Chondrocyte (in vitro differentiated cells): Measurements from ENCODE around the gene SEMA5A. TPM values are rescaled to one million over a fixed set of nuclear protein-coding genes. Genes with fewer than 3 reads are reported as not detected.

Source experiments
- DNase-seq: peaks from one replicate; pipeline ENCODE4 v3.0.0; 2021; ENCODE audit warnings: mixed read lengths, low spot score
- H3K27ac Mint-ChIP-seq: one replicate; pipeline ENCODE4 v1.8.0; 2021; ENCODE audit warnings: mild to moderate bottlenecking, moderate library complexity, mixed read lengths; ENCODE audit not compliant: unreplicated experiment
- H3K27me3 Mint-ChIP-seq: 2 replicates; pipeline ENCODE4 v1.8.0; 2021; ENCODE audit warnings: low read depth, mixed read lengths
- H3K36me3 Mint-ChIP-seq: 2 replicates; pipeline ENCODE4 v1.8.0; 2021; ENCODE audit warnings: low read depth, mixed read lengths
- H3K4me1 Mint-ChIP-seq: 2 replicates; pipeline ENCODE4 v1.8.0; 2021; ENCODE audit warnings: low read depth, mild to moderate bottlenecking, mixed read lengths
- H3K4me3 Mint-ChIP-seq: one replicate; pipeline ENCODE4 v1.8.0; 2021; ENCODE audit warnings: mild to moderate bottlenecking, moderate library complexity, mixed read lengths; ENCODE audit not compliant: unreplicated experiment
- H3K9me3 Mint-ChIP-seq: 2 replicates; pipeline ENCODE4 v1.8.0; 2021; ENCODE audit warnings: low read depth, mixed read lengths
- total RNA-seq: library from RNA; stranded (reverse); gene quantifications from 3 replicates; pipeline ENCODE4 v1.2.1, GENCODE V29; 2021
- TF ChIP-seq, protein P1 (sequence below): fragments of 200-600 bp; sonication (generic); IDR thresholded peaks from 2 replicates; pipeline ENCODE4 v1.5.0; 2021; ENCODE audit warnings: antibody characterized with exemption, mild to moderate bottlenecking, moderate library complexity

SEMA5A gene
- total RNA-seq, 1 donor from 2014 or later = 249 TPM

DNA sequence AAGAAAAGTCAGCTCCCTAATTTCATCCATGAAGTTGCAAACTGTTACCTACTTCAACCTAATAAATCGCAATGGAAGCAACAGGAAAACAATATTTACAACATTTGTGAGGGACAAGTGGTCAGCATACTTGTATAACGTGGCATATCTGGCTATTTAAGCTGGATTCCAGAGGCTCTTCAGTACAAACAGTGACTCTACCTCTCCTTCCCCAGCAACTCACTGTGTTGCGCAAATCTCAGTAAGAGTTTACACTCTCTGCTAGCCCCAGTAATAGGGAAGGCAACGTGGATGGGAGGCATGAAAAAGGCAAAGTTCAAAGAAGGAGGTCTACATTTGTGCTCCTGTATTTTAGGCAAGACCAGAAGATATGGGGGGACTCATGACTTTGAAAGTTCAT is 18.9 kb upstream of the SEMA5A start:
- TF ChIP-seq, protein P1, sequence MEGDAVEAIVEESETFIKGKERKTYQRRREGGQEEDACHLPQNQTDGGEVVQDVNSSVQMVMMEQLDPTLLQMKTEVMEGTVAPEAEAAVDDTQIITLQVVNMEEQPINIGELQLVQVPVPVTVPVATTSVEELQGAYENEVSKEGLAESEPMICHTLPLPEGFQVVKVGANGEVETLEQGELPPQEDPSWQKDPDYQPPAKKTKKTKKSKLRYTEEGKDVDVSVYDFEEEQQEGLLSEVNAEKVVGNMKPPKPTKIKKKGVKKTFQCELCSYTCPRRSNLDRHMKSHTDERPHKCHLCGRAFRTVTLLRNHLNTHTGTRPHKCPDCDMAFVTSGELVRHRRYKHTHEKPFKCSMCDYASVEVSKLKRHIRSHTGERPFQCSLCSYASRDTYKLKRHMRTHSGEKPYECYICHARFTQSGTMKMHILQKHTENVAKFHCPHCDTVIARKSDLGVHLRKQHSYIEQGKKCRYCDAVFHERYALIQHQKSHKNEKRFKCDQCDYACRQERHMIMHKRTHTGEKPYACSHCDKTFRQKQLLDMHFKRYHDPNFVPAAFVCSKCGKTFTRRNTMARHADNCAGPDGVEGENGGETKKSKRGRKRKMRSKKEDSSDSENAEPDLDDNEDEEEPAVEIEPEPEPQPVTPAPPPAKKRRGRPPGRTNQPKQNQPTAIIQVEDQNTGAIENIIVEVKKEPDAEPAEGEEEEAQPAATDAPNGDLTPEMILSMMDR = no peak
- Mint-ChIP-seq H3K27me3 (no peaks in the 10 kb centered on the region), H3K9me3 (peaks cover 6% of the 10 kb centered on the region), H3K4me1 (peaks cover 16% of the 10 kb centered on the region), H3K4me3 (no peak overlapping the region), H3K27ac (no peak overlapping the region), H3K36me3 (no peaks in the 10 kb centered on the region)
- no peak for DNase-seq

GRCh38 chr5:9562141-9562540 is 16.3 kb upstream of the SEMA5A start:
- Mint-ChIP-seq H3K4me1 (peaks cover 28% of the 10 kb centered on the region), H3K4me3 (no peak overlapping the region), H3K36me3 (no peaks in the 10 kb centered on the region), H3K27ac (peak overlapping the region; percentile 68), H3K9me3 (peaks cover 6% of the 10 kb centered on the region), H3K27me3 (no peaks in the 10 kb centered on the region)
- no peak for DNase-seq
- TF ChIP-seq, protein P1 = no peak

- Mint-ChIP-seq H3K27ac (no peak overlapping the region), H3K27me3 (no peaks in the 10 kb centered on the region), H3K36me3 (no peaks in the 10 kb centered on the region), H3K4me3 (no peak overlapping the region), H3K4me1 (peaks cover 28% of the 10 kb centered on the region), H3K9me3 (peaks cover 6% of the 10 kb centered on the region)
- TF ChIP-seq, protein P1 = no peak
- DNase-seq = no peak
Measured at GRCh38 chr5:9559965-9560364, 14.1 kb upstream of the SEMA5A start.

GRCh38 chr5:9558319-9558965 is 12.6 kb upstream of the SEMA5A start:
- no peak for DNase-seq
- Mint-ChIP-seq H3K9me3 (peaks cover 6% of the 10 kb centered on the region), H3K36me3 (no peaks in the 10 kb centered on the region), H3K27ac (no peak overlapping the region), H3K4me1 (peaks cover 28% of the 10 kb centered on the region), H3K4me3 (no peak overlapping the region), H3K27me3 (no peaks in the 10 kb centered on the region)
- TF ChIP-seq, protein P1 = no peak

DNA sequence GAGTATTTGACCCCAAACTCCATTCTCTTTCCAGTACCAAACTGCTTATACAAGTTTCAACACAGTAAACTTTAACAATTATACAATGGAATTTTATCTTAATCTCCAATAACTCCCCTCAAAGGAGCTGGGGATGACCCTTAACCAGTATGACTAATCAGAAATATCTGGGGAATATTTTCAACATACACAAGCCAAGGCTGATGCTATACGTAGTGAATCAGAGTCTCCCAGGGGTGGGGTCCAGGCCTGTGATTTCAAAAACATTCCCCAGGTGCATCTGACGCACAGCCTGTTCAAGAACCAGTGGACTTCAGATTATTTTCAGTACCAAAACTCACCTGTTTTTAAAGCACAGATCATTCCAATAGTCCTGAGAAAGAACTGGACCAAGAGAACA is 11.8 kb upstream of the SEMA5A start:
- no peak for DNase-seq
- no peaks in the 10 kb centered on the region for H3K36me3 Mint-ChIP-seq
- TF ChIP-seq, protein P1 = no peak
- peaks cover 6% of the 10 kb centered on the region for H3K9me3 Mint-ChIP-seq
- no peaks in the 10 kb centered on the region for H3K27me3 Mint-ChIP-seq
- H3K27ac Mint-ChIP-seq = no peak overlapping the region
- no peak overlapping the region for H3K4me3 Mint-ChIP-seq
- H3K4me1 Mint-ChIP-seq = peaks cover 25% of the 10 kb centered on the region
